ENCODE data around the gene TXNDC5.

Gene TXNDC5

GRCh38 chr6:7848229-7848628 is 62.4 kb downstream of the TXNDC5 start:
- no peak for DNase-seq

GRCh38 chr6:7846966-7847818 is 63.4 kb downstream of the TXNDC5 start:
- DNase-seq = no peak

- no peak for DNase-seq
Measured at GRCh38 chr6:7841781-7842468, 68.7 kb downstream of the TXNDC5 start.

- no peak for DNase-seq
Measured at GRCh38 chr6:7836371-7837026, 74.1 kb downstream of the TXNDC5 start.

GRCh38 chr6:7833751-7834070 is 76.9 kb downstream of the TXNDC5 start:
- DNase-seq = no peak

GRCh38 chr6:7832904-7833750 is 77.5 kb downstream of the TXNDC5 start:
- DNase-seq = no peak
